Measurements from ENCODE around the gene SLC6A20.

Gene SLC6A20

GRCh38 chr3:45712434-45713110 lies 83.8 kb downstream of the SLC6A20 start:
- no peak for DNase-seq

DNA sequence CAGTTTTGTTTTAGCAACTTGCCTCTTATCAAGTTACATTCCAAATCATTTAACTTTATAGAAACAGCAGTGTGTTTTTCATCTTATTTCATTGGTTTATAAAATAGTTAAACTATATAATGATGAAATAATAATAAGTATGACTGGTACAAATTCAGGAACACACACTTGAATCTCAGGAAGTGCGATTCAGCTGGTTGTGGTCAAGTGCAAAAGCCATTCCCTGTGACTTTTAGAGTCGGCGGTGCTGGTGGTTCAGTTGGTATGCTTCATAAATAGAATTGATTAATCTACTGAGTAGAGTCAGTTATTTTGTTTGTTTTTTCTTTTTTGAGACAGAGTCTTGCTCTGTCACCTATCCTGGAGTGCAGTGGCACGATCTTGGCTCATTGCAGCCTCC lies 84.4 kb downstream of the SLC6A20 start:
- no peak for DNase-seq

- no peak for DNase-seq
Observed at GRCh38 chr3:45705839-45706808, 90.2 kb downstream of the SLC6A20 start.

Data from CD4-positive, alpha-beta T cell treated with Interleukin-10 for 1 hour (primary cell).